HCT116 (cell line): ENCODE measurements around the gene KRT79. TPM values are rescaled to one million over a fixed set of nuclear protein-coding genes. Genes with fewer than 3 reads are reported as not detected.

ENCODE experiments used
- ATAC-seq: fragments of 200-7000 bp; cut with Tn5 transposase; 2 replicates; pipeline ENCODE4 v1.9.1; 2020; ENCODE audit warnings: mild to moderate bottlenecking, moderate library complexity
- BruUV-seq: library from RNA; stranded (reverse); fragments of 400-500 nt; replicated peaks from 2 replicates; lab custom pipeline; 2021; lab: Mats Ljungman, UMichigan
- CTCF ChIA-PET: fragments of 300-600 bp; sonication (Branson Sonifier 250); formaldehyde crosslinking; loops from one replicate; lab custom pipeline; 2021; ENCODE audit warnings: antibody characterized with exemption; lab: Charles Lee
- POLR2A ChIA-PET: fragments of 300-600, 350-600 bp; sonication (Branson Sonifier 250); formaldehyde crosslinking; loops from one replicate; lab custom pipeline; 2021; ENCODE audit warnings: antibody characterized with exemption; lab: Charles Lee
- RAD21 ChIA-PET, 2 experiments: fragments of 300-600 bp; sonication (Branson Sonifier 250); formaldehyde crosslinking; loops; one replicate each; lab custom pipeline; 2023; ENCODE audit warnings: low total read pairs in 2 of 2; ENCODE audit not compliant: uncharacterized antibody in 2 of 2, unreplicated experiment in 2 of 2, low non-redundant PET in 1 of 2; lab: Charles Lee
- DNase-seq: peaks from one replicate; pipeline ENCODE4 v3.0.0-alpha.2; 2010; ENCODE audit warnings: low read depth, low spot score
- H2AFZ ChIP-seq: fragments of 200-600 bp; shearing (Covaris generic), sonication (generic); 2 replicates; pipeline ENCODE4 v1.6.1; 2017; ENCODE audit warnings: low read depth, mixed run types, mixed read lengths, antibody characterized with exemption, low read length; ENCODE audit not compliant: poor library complexity, severe bottlenecking
- H3K27ac ChIP-seq: 2 replicates; pipeline ENCODE4 v1.5.1; 2012; ENCODE audit warnings: low read depth, low read length
- H3K27me3 ChIP-seq: fragments of 200-600 bp; sonication (generic); 2 replicates; pipeline ENCODE4 v1.6.1; 2016; ENCODE audit warnings: mixed run types, low read length, mixed read lengths; ENCODE audit not compliant: insufficient read depth
- H3K36me3 ChIP-seq, 2 experiments: fragments of 200-500 bp in 1 of 2; fragments of 200-600 bp in 1 of 2; sonication (Bioruptor generic) in 1 of 2; sonication (generic) in 1 of 2; 2 replicates each; pipeline versions ENCODE4 v1.5.1 to v1.6.1; 2014 to 2016; ENCODE audit warnings: low read length in 2 of 2, inconsistent platforms in 1 of 2, mixed read lengths in 1 of 2, mixed run types in 1 of 2; ENCODE audit not compliant: insufficient read depth in 2 of 2, control insufficient read depth in 1 of 2
- H3K4me1 ChIP-seq, 2 experiments: fragments of 200-600 bp in 1 of 2; sonication (generic) in 1 of 2; 2 replicates each; pipeline versions ENCODE4 v1.5.1 to v1.6.1; 2012 to 2017; ENCODE audit warnings: low read length in 2 of 2, inconsistent platforms in 1 of 2, mild to moderate bottlenecking in 1 of 2, mixed read lengths in 1 of 2, mixed run types in 1 of 2, moderate library complexity in 1 of 2; ENCODE audit not compliant: insufficient read depth in 2 of 2, control insufficient read depth in 1 of 2
- H3K4me2 ChIP-seq: fragments of 200-600 bp; sonication (generic); 2 replicates; pipeline ENCODE4 v1.6.1; 2017; ENCODE audit warnings: mixed run types, low read length, mixed read lengths
- H3K4me3 ChIP-seq, 2 experiments: fragments of 200-600 bp in 1 of 2; sonication (generic) in 1 of 2; replicated peaks in 1 of 2; 2 replicates each; pipeline ENCODE4 v1.5.1; 2011 to 2016; ENCODE audit warnings: low read length in 2 of 2, control low read depth in 1 of 2, low read depth in 1 of 2, mild to moderate bottlenecking in 1 of 2, mixed read lengths in 1 of 2, mixed run types in 1 of 2
- H3K79me2 ChIP-seq: fragments of 200-600 bp; sonication (generic); 2 replicates; pipeline ENCODE4 v1.6.1; 2017; ENCODE audit warnings: mild to moderate bottlenecking, mixed run types, low read length, moderate library complexity, mixed read lengths; ENCODE audit not compliant: insufficient read depth
- H3K9ac ChIP-seq: fragments of 200-600 bp; sonication (generic); 2 replicates; pipeline ENCODE4 v1.6.1; 2016; ENCODE audit warnings: low read length, mixed read lengths
- H3K9me2 ChIP-seq: fragments of 200-600 bp; sonication (generic), shearing (Covaris generic); 2 replicates; pipeline ENCODE4 v1.6.1; 2017; ENCODE audit warnings: mixed run types, mild to moderate bottlenecking, moderate library complexity; ENCODE audit not compliant: insufficient read depth
- H3K9me3 ChIP-seq, 2 experiments: fragments of 200-500 bp in 1 of 2; fragments of 200-600 bp in 1 of 2; sonication (Bioruptor generic) in 1 of 2; sonication (generic) in 1 of 2; 2 replicates each; pipeline ENCODE4 v1.6.1; 2014 to 2017; ENCODE audit warnings: low read length in 2 of 2, mixed read lengths in 2 of 2, inconsistent platforms in 1 of 2, low read depth in 1 of 2, mild to moderate bottlenecking in 1 of 2, mixed run types in 1 of 2, moderate library complexity in 1 of 2; ENCODE audit not compliant: control insufficient read depth in 1 of 2, insufficient read depth in 1 of 2
- H4K20me1 ChIP-seq: fragments of 200-600 bp; sonication (generic), shearing (Covaris generic); 2 replicates; pipeline ENCODE4 v1.6.1; 2017; ENCODE audit warnings: mixed run types, mild to moderate bottlenecking, moderate library complexity; ENCODE audit not compliant: insufficient read depth
- CBX3 ChIP-seq: IDR thresholded peaks from 2 replicates; pipeline ENCODE4 v1.6.1; 2012; ENCODE audit warnings: low read depth
- CEBPB ChIP-seq: IDR thresholded peaks from 2 replicates; pipeline ENCODE4 v1.6.1; 2012; ENCODE audit warnings: low read depth
- CTCF ChIP-seq, 3 experiments: fragments of 200-600 bp in 1 of 3; sonication (generic) in 1 of 3; IDR thresholded peaks in 2 of 3; conservative IDR thresholded peaks in 1 of 3; 2 replicates each; pipeline ENCODE4 v1.5.1; 2012 to 2017; ENCODE audit warnings: low read depth in 2 of 3, low read length in 2 of 3, antibody characterized with exemption in 1 of 3, borderline replicate concordance in 1 of 3, control low read depth in 1 of 3, mild to moderate bottlenecking in 1 of 3, mixed read lengths in 1 of 3, mixed run types in 1 of 3, moderate library complexity in 1 of 3; ENCODE audit not compliant: insufficient read depth in 1 of 3
- EGR1 ChIP-seq: IDR thresholded peaks from 2 replicates; pipeline ENCODE4 v1.6.1; 2012; ENCODE audit warnings: low read depth
- ELF1 ChIP-seq: IDR thresholded peaks from 2 replicates; pipeline ENCODE4 v1.6.1; 2012; ENCODE audit warnings: low read depth, borderline replicate concordance
- EZH2 ChIP-seq: fragments of 200-600 bp; sonication (generic); IDR thresholded peaks from 2 replicates; pipeline ENCODE4 v1.6.1; 2017; ENCODE audit warnings: antibody characterized with exemption, mixed run types
- FOSL1 ChIP-seq: IDR thresholded peaks from 2 replicates; pipeline ENCODE4 v1.6.1; 2012; ENCODE audit warnings: low read depth
- POLR2A ChIP-seq: IDR thresholded peaks from 2 replicates; pipeline ENCODE4 v1.7.0; 2011; ENCODE audit warnings: borderline replicate concordance; ENCODE audit not compliant: insufficient read depth, insufficient read length; ENCODE audit errors: extremely low read depth
- POLR2AphosphoS5 ChIP-seq: IDR thresholded peaks from 2 replicates; pipeline ENCODE4 v1.6.1; 2011; ENCODE audit warnings: mild to moderate bottlenecking, low read depth, low read length, moderate library complexity
- RAD21 ChIP-seq: IDR thresholded peaks from 2 replicates; pipeline ENCODE4 v1.6.1; 2012; ENCODE audit warnings: low read depth, mild to moderate bottlenecking
- SIN3A ChIP-seq: IDR thresholded peaks from 2 replicates; pipeline ENCODE4 v1.6.1; 2012; ENCODE audit warnings: low read depth
- SP1 ChIP-seq: IDR thresholded peaks from 2 replicates; pipeline ENCODE4 v1.6.1; 2012; ENCODE audit warnings: low read depth
- SRF ChIP-seq: IDR thresholded peaks from 2 replicates; pipeline ENCODE4 v1.6.1; 2012; ENCODE audit warnings: low read depth
- TCF7L2 ChIP-seq: IDR thresholded peaks from 2 replicates; pipeline ENCODE4 v1.7.0; 2011; ENCODE audit warnings: borderline replicate concordance, inconsistent platforms; ENCODE audit not compliant: insufficient read depth, insufficient read length; ENCODE audit errors: extremely low read depth
- ZFX ChIP-seq: fragments of 450-650 bp; IDR thresholded peaks from 2 replicates; pipeline ENCODE4 v1.6.1; 2017
- intact Hi-C: fragments of 100-400 bp; cut with micrococcal nuclease; formaldehyde crosslinking; loops from 2 replicates; pipeline ENCODE4 v1.10.0; 2022
- total RNA-seq: library from RNA; stranded (reverse); gene quantifications from one replicate; pipeline ENCODE4 v1.2.1, GENCODE V29; 2021; ENCODE audit not compliant: unreplicated experiment
- TF ChIP-seq, protein P1 (sequence below): IDR thresholded peaks from 2 replicates; pipeline ENCODE4 v1.6.1; 2012
- TF ChIP-seq, protein P2 (sequence below): IDR thresholded peaks from 2 replicates; pipeline ENCODE4 v1.6.1; 2012
- TF ChIP-seq, protein P3 (sequence below): IDR thresholded peaks from 2 replicates; pipeline ENCODE4 v1.6.1; 2012; ENCODE audit warnings: low read depth

The KRT79 gene
- total RNA-seq, 1 experiment from 2014 or later, result not detected

GRCh38 chr12:52772772-52773171 is 61.3 kb downstream of the KRT79 start:
- no peak for TF ChIP-seq FOSL1
- TF ChIP-seq CEBPB, result no peak
- no peak for TF ChIP-seq SP1
- no peak for TF ChIP-seq SRF
- no peak for TF ChIP-seq EZH2
- TF ChIP-seq POLR2A, result no peak
- TF ChIP-seq POLR2AphosphoS5, result no peak
- TF ChIP-seq, protein P1, sequence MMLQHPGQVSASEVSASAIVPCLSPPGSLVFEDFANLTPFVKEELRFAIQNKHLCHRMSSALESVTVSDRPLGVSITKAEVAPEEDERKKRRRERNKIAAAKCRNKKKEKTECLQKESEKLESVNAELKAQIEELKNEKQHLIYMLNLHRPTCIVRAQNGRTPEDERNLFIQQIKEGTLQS, result no peak
- no peak for TF ChIP-seq CBX3
- no peak for TF ChIP-seq CTCF (IDR thresholded peaks at IDR 0.05 in 2 of 3, conservative IDR thresholded peaks at IDR 0.05 in 1 of 3; ENCODE audit: borderline replicate concordance in 1 of 3, insufficient read depth in 1 of 3, low read depth in 2 of 3, low read length in 2 of 3)
- TF ChIP-seq TCF7L2, result no peak
- no peak for TF ChIP-seq SIN3A
- TF ChIP-seq EGR1, result no peak
- TF ChIP-seq RAD21, result no peak
- TF ChIP-seq ELF1, result no peak
- TF ChIP-seq, protein P2, sequence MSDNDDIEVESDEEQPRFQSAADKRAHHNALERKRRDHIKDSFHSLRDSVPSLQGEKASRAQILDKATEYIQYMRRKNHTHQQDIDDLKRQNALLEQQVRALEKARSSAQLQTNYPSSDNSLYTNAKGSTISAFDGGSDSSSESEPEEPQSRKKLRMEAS, result no peak
- TF ChIP-seq, protein P3, sequence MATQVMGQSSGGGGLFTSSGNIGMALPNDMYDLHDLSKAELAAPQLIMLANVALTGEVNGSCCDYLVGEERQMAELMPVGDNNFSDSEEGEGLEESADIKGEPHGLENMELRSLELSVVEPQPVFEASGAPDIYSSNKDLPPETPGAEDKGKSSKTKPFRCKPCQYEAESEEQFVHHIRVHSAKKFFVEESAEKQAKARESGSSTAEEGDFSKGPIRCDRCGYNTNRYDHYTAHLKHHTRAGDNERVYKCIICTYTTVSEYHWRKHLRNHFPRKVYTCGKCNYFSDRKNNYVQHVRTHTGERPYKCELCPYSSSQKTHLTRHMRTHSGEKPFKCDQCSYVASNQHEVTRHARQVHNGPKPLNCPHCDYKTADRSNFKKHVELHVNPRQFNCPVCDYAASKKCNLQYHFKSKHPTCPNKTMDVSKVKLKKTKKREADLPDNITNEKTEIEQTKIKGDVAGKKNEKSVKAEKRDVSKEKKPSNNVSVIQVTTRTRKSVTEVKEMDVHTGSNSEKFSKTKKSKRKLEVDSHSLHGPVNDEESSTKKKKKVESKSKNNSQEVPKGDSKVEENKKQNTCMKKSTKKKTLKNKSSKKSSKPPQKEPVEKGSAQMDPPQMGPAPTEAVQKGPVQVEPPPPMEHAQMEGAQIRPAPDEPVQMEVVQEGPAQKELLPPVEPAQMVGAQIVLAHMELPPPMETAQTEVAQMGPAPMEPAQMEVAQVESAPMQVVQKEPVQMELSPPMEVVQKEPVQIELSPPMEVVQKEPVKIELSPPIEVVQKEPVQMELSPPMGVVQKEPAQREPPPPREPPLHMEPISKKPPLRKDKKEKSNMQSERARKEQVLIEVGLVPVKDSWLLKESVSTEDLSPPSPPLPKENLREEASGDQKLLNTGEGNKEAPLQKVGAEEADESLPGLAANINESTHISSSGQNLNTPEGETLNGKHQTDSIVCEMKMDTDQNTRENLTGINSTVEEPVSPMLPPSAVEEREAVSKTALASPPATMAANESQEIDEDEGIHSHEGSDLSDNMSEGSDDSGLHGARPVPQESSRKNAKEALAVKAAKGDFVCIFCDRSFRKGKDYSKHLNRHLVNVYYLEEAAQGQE, result no peak
- TF ChIP-seq ZFX, result no peak
- Histone ChIP-seq H3K4me2 (no peak overlapping the region), H3K9me3 (no peaks in the 10 kb centered on the region), H3K27me3 (peaks cover 15% of the 10 kb centered on the region; the same call in 1 of the 2 replicates), H3K79me2 (no peaks in the 10 kb centered on the region), H3K4me3 (no peak overlapping the region), H4K20me1 (no peaks in the 10 kb centered on the region), H3K9ac (no peak overlapping the region), H3K27ac (no peak overlapping the region), H3K9me2 (no peaks in the 10 kb centered on the region), H2AFZ (no peak overlapping the region), H3K4me1 (peaks cover 0 to 5% of the 10 kb centered on the region in 2 experiments; a peak in 1 of 4 replicates), H3K36me3 (no peaks in the 10 kb centered on the region)
- ChIA-PET POLR2A (no interaction called here), CTCF (no interaction called here), RAD21 (no interaction called here)
- ATAC-seq, result no peak
- no TSS peak for BruUV-seq
- intact Hi-C loops, result no loop called here
- no peak for DNase-seq
